Lower lobe of right lung (tissue), 2 donors: Measurements from ENCODE around the gene BPI. TPM values are rescaled to one million over a fixed set of nuclear protein-coding genes. Genes with fewer than 3 reads are reported as not detected.

ENCODE experiments used
- ATAC-seq, 2 donors: fragments of 200-7000 bp; cut with Tn5 transposase; one replicate each; pipeline ENCODE4 v1.9.1; 2020 to 2022; ENCODE audit warnings: mild to moderate bottlenecking in 2 of 2, moderate library complexity in 2 of 2
- DNase-seq: peaks from one replicate; pipeline ENCODE4 v3.0.0-alpha.2; 2020
- H3K27ac ChIP-seq: fragments of 200-600 bp; one replicate; pipeline ENCODE4 v1.8.0; 2022
- H3K27me3 ChIP-seq: fragments of 200-600 bp; one replicate; pipeline ENCODE4 v1.8.0; 2022; ENCODE audit warnings: low read depth
- H3K36me3 ChIP-seq: fragments of 200-600 bp; one replicate; pipeline ENCODE4 v1.8.0; 2022; ENCODE audit warnings: mild to moderate bottlenecking
- H3K4me1 ChIP-seq: fragments of 200-600 bp; one replicate; pipeline ENCODE4 v1.8.0; 2022
- H3K4me3 ChIP-seq: fragments of 200-600 bp; one replicate; pipeline ENCODE4 v1.8.0; 2022; ENCODE audit warnings: mild to moderate bottlenecking
- H3K9me3 ChIP-seq: fragments of 200-600 bp; one replicate; pipeline ENCODE4 v1.8.0; 2022
- intact Hi-C: fragments of 100-400 bp; cut with DNase I; formaldehyde crosslinking; loops from one replicate; pipeline ENCODE4 v1.11.0; 2022
- total RNA-seq: library from RNA; stranded (reverse); fragmentation: NEBNext Ultra II Directional; extraction: Animal tissue kit (Norgen Biotek cat#: 25700); gene quantifications from one replicate; pipeline ENCODE4 v1.2.1, GENCODE V29; 2021
- TF ChIP-seq, protein P1 (sequence below): fragments of 200-600 bp; IDR thresholded peaks from one replicate; pipeline ENCODE4 v1.8.0; 2022; ENCODE audit warnings: antibody characterized with exemption, mild to moderate bottlenecking
- donor health status: DM: no; HTN: yes; CAD: no; lungs with severe emphysema.

The BPI gene
- total RNA-seq, 1 donor from 2014 or later, result 0.44 TPM

DNA sequence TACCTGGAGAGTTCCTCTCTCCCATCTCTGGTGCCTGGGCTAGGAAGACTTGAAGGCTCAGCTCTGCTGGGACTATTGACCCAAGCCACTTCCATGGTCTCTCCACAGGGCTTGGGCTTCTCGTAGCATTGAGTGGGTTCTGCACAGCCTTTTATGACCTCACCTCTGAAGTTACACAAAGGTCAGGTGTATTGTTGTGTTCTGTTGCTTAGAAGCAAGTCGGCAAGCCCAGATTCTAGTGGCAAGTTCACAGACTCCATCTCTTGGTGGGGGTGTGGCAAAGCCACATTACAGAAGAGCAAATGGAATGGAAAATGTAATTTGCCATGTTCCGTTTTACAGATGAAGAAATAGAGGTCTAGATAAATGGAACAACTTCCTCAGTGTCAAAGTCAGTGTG is 13.5 kb downstream of the BPI start:
- Histone ChIP-seq H3K9me3 (no peaks in the 10 kb centered on the region), H3K4me3 (no peak overlapping the region), H3K4me1 (no peaks in the 10 kb centered on the region), H3K27ac (no peak overlapping the region), H3K27me3 (peaks cover 3% of the 10 kb centered on the region), H3K36me3 (no peaks in the 10 kb centered on the region)
- TF ChIP-seq, protein P1, sequence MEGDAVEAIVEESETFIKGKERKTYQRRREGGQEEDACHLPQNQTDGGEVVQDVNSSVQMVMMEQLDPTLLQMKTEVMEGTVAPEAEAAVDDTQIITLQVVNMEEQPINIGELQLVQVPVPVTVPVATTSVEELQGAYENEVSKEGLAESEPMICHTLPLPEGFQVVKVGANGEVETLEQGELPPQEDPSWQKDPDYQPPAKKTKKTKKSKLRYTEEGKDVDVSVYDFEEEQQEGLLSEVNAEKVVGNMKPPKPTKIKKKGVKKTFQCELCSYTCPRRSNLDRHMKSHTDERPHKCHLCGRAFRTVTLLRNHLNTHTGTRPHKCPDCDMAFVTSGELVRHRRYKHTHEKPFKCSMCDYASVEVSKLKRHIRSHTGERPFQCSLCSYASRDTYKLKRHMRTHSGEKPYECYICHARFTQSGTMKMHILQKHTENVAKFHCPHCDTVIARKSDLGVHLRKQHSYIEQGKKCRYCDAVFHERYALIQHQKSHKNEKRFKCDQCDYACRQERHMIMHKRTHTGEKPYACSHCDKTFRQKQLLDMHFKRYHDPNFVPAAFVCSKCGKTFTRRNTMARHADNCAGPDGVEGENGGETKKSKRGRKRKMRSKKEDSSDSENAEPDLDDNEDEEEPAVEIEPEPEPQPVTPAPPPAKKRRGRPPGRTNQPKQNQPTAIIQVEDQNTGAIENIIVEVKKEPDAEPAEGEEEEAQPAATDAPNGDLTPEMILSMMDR, result no peak
- intact Hi-C loops, result no loop called here
- no peak for ATAC-seq
- DNase-seq, result no peak

DNA sequence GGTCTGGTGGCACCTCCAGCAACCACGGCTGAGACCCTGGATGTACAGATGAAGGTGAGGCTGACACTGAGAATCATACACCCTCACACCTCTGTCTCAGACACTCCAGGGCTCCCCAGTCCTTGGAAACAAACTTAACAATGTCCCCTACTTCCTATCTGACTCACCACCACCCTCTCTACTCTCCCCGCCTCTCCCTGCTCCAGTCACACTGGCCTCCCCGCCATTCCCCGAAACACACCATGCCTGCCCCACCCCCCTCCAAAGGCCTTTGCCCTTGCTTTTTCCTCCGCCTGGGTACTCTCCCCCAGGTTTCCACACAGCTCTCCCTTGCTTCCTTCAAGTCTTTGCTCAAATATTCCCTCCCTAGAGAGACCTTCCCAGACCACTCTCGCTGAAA is 16.3 kb downstream of the BPI start:
- no peak overlapping the region for H3K4me3 ChIP-seq
- no peaks in the 10 kb centered on the region for H3K4me1 ChIP-seq
- no peak overlapping the region for H3K27ac ChIP-seq
- DNase-seq (no peak), ATAC-seq (no peak)
- peaks cover 7% of the 10 kb centered on the region for H3K27me3 ChIP-seq
- intact Hi-C loops, result no loop called here
- H3K9me3 ChIP-seq, result no peaks in the 10 kb centered on the region
- TF ChIP-seq, protein P1, result no peak
- H3K36me3 ChIP-seq, result no peaks in the 10 kb centered on the region

DNA sequence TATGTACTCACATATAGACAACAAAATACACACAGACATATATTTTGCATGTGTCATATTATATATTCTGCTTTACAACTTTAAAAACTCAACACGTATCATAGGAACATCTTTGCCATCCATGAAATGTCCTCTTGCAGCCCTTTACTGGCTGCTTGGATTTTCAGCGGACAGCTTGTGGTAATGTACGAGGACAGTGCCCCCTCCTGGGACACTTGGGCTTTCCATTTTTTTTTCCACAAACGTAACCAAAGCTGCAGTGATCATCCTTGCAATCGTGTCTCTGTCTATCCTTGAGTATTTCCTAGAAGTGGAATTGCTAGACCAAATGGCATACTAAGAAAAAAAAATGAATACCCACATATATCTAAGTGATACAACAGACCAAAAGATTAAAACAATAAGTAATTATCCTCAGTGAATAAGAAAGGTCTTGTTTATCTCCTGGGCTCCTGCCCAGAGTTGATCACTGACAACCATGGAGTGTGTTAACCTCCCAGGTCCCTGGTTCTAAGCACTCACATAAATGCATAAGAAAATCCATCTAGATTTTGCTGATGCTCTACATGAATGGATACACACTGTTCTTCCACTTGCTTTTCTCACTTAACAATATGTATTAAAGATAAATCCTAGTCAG is 18.1 kb downstream of the BPI start:
- Histone ChIP-seq H3K27me3 (peaks cover 7% of the 10 kb centered on the region), H3K9me3 (no peaks in the 10 kb centered on the region), H3K4me3 (no peak overlapping the region), H3K27ac (no peak overlapping the region), H3K4me1 (no peaks in the 10 kb centered on the region), H3K36me3 (no peaks in the 10 kb centered on the region)
- ATAC-seq (no peak), DNase-seq (no peak)
- TF ChIP-seq, protein P1, result peak; percentile 58
- intact Hi-C loops, result no loop called here

DNA sequence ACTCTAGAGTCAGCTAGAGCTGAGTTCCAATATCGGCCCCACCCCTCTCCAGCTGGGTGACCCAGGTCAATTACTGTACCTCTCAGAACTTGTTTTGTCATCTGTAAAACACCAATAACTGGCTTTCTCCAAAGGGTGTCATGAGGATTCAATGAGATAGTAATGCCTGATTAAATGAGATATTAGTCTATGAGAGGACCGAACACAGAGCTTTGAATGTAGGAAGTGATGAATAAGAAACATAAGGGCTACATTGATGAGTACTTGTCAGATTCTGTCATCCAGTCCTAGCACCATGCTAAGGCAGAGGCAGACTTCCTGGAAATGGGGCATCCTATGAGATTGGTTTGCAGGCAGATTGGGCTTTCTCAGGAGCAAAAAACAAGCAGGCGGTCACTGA is 20.2 kb downstream of the BPI start:
- Histone ChIP-seq H3K4me3 (no peak overlapping the region), H3K27ac (no peak overlapping the region), H3K27me3 (peaks cover 10% of the 10 kb centered on the region), H3K4me1 (no peaks in the 10 kb centered on the region), H3K36me3 (no peaks in the 10 kb centered on the region), H3K9me3 (no peaks in the 10 kb centered on the region)
- ATAC-seq (no peak), DNase-seq (no peak)
- TF ChIP-seq, protein P1, result no peak
- intact Hi-C loops, result no loop called here

DNA sequence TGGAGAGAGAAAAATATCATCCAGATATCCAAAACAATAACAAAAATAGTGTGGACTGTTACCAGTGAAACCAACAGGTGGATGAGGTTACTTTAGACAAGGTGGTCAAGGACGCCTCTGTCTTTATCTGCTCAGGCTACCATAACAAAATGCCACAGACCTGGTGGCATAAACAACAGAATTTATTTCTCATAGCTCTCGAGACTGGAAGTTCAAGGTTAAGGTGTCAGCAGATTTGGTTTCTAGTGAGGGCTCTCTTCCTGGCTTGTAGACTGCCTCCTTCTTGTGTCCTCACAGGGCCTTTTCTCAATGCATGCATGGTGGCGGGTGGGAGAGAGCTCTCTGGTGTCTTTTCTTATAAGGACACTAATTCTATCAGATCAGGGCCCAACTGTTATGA is 21.2 kb downstream of the BPI start:
- no peaks in the 10 kb centered on the region for H3K9me3 ChIP-seq
- TF ChIP-seq, protein P1, result no peak
- no peaks in the 10 kb centered on the region for H3K36me3 ChIP-seq
- intact Hi-C loops, result no loop called here
- no peak for ATAC-seq
- no peak for DNase-seq
- H3K4me3 ChIP-seq, result no peak overlapping the region
- no peak overlapping the region for H3K27ac ChIP-seq
- peaks cover 16% of the 10 kb centered on the region for H3K27me3 ChIP-seq
- no peaks in the 10 kb centered on the region for H3K4me1 ChIP-seq
